Breast epithelium (tissue), 3 donors: Measurements from ENCODE around the gene MRPL55.

Experiments used
- POLR2A ChIP-seq: fragments of 450-650 bp; IDR thresholded peaks from one replicate; pipeline ENCODE4 v1.6.1; 2016; ENCODE audit warnings: antibody characterized with exemption, mild to moderate bottlenecking, moderate library complexity
- TF ChIP-seq, protein P1 (sequence below), 3 donors: fragments of 450-650 bp; IDR thresholded peaks; one replicate each; pipeline ENCODE4 v1.5.1; 2016 to 2017; ENCODE audit warnings: antibody characterized with exemption in 3 of 3, mild to moderate bottlenecking in 3 of 3, moderate library complexity in 3 of 3

- TF ChIP-seq, protein P1, sequence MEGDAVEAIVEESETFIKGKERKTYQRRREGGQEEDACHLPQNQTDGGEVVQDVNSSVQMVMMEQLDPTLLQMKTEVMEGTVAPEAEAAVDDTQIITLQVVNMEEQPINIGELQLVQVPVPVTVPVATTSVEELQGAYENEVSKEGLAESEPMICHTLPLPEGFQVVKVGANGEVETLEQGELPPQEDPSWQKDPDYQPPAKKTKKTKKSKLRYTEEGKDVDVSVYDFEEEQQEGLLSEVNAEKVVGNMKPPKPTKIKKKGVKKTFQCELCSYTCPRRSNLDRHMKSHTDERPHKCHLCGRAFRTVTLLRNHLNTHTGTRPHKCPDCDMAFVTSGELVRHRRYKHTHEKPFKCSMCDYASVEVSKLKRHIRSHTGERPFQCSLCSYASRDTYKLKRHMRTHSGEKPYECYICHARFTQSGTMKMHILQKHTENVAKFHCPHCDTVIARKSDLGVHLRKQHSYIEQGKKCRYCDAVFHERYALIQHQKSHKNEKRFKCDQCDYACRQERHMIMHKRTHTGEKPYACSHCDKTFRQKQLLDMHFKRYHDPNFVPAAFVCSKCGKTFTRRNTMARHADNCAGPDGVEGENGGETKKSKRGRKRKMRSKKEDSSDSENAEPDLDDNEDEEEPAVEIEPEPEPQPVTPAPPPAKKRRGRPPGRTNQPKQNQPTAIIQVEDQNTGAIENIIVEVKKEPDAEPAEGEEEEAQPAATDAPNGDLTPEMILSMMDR (IDR thresholded peaks at IDR 0.05): no peak
- TF ChIP-seq POLR2A: no peak
Measured at GRCh38 chr1:228149406-228150119, 40.5 kb upstream of the MRPL55 start, which contains the start of gene GJC2.
